ENCODE results near the gene GPR152.

GRCh38 chr11:67483831-67484665 is 31.5 kb upstream of the GPR152 start:
- TF ChIP-seq CTCF (IDR thresholded peaks at IDR 0.05) (no peak), EP300 (IDR thresholded peaks at IDR 0.05) (no peak)

Data from suprapubic skin (tissue), 3 donors.